ENCODE results near the gene NKRF.
"Not testable (repeated sequence)": the region's sequence is repeated elsewhere in the genome, so short reads cannot be mapped to it uniquely, and the experiment has no call there.

NKRF gene

DNA sequence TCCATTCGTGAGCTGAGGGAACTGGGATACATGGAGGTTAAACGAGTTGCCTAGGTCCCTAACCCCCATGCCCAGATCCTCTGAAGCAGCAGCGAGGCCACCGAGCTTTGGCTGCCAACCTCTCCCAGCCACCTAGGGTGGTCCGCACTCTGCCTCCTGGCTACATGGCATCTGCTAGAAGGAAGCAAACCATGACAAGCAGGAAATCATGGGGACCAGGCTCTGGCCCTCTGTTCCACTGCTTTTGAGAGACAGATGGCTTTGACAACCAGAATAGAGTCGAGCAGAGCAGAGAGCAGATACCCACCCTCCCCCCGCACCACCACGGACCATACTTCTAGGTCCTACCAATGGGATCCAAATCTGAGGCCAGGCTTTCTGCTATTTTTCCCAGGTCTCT is 37.5 kb upstream of the NKRF start:
- H3K27ac ChIP-seq = no peak overlapping the region
- TF ChIP-seq, protein P1, sequence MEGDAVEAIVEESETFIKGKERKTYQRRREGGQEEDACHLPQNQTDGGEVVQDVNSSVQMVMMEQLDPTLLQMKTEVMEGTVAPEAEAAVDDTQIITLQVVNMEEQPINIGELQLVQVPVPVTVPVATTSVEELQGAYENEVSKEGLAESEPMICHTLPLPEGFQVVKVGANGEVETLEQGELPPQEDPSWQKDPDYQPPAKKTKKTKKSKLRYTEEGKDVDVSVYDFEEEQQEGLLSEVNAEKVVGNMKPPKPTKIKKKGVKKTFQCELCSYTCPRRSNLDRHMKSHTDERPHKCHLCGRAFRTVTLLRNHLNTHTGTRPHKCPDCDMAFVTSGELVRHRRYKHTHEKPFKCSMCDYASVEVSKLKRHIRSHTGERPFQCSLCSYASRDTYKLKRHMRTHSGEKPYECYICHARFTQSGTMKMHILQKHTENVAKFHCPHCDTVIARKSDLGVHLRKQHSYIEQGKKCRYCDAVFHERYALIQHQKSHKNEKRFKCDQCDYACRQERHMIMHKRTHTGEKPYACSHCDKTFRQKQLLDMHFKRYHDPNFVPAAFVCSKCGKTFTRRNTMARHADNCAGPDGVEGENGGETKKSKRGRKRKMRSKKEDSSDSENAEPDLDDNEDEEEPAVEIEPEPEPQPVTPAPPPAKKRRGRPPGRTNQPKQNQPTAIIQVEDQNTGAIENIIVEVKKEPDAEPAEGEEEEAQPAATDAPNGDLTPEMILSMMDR (IDR thresholded peaks at IDR 0.05) = no peak
- no peak for TF ChIP-seq ZFX (IDR thresholded peaks at IDR 0.05; ENCODE audit: borderline replicate concordance)

DNA sequence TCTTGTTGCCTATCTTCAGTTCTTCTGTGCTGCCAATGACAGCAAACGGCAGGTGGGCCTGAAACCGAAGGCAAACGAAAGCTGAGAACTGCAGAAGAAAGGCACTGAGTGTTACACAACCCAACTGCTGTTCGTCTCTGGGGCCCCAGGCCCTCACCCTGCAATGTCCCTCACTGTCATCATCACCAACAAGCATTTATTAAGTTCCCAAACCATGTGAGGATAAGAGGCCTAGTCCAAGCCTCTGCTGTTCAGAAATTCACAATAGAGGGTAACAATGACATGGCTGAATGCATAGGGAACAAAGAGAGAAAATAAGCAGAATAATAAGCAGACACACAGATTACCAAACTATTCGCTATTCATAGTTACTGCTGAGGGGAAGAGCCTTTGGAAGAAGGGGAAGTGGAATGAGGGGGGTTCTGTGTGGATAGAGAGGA is 34.5 kb upstream of the NKRF start:
- TF ChIP-seq, protein P1 (IDR thresholded peaks at IDR 0.05) = no peak
- TF ChIP-seq ZFX (IDR thresholded peaks at IDR 0.05; ENCODE audit: borderline replicate concordance) = no peak

DNA sequence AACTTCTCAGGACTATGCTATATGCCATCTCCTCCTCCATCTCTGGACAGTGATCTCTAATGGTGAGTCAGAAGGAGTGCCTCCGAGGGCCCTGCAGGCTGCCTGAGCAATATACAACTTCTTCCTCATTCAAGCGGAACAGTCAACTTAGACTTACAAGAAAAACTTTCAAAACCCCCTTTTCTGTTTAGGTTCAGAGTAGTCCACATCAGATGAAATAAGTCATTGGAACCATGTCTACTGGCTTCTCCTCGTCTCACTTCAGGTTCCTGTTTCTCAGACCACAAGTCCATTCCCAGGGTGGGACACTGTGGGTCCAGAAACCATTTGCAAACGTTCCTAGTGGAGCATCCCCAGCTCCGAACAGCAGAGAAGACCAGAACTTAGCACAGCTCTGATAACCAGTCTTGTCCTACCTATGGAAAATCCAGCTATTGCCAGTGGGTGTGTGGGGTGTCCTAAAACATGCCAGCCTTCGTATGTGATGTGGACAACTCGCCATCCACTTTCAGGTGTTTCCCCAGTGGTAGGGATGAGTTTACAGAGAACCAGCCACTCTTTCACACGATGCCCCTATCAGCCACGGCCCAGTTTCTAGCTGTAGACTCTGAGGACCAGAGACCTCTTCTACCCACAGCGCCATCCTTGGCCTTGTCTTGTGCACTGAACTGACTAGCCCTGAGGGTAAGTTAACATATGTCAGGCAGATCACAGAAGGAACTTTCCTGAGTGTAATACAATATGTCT is 32.7 kb upstream of the NKRF start:
- H3K27ac ChIP-seq = no peak overlapping the region
- TF ChIP-seq, protein P1 (IDR thresholded peaks at IDR 0.05) = no peak
- no peak for TF ChIP-seq ZFX (IDR thresholded peaks at IDR 0.05; ENCODE audit: borderline replicate concordance)

More for the DNA sequence above, 34.5 kb upstream of the NKRF start:
- H3K27ac ChIP-seq = no peak overlapping the region

DNA sequence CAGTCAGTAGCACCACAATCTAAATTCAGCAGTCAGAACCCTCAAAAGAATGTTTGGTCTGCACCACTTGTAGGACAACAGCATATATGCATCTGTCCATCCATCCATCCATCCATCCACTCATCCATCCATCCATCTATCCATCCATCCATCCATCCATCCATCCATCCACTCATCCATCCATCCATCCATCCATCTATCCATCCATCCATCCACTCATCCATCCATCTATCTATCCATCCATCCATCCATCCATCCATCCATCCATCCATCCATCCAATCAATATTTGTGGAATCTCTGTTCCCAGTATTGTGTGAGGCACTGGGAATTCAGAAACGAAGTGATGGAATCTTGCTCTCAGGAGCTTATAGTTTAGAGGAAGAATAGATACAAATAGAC is 31.2 kb upstream of the NKRF start:
- not testable (repeated sequence) for H3K27ac ChIP-seq

DNA sequence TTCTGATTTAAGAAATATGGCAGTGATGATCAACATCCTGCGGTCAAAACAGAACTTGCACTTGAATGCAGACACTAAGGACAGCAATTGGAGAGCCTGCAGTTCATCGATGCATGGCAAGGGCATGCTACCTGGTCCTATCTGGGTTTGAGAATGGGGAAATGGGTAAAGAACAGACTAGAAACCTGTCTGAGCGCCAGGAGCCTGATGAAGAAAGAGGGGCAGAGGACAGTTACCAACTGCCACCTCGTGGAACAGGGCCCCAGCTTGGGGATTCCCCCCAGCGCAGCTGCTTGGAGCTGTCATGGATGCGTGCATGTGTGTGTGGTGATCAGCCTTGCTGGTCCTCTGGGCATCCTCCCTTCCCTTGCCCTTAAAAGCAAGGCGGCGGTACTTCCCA is 30.2 kb upstream of the NKRF start:
- TF ChIP-seq ZFX (IDR thresholded peaks at IDR 0.05; ENCODE audit: borderline replicate concordance) = no peak
- TF ChIP-seq, protein P1 (IDR thresholded peaks at IDR 0.05) = no peak
- no peak overlapping the region for H3K27ac ChIP-seq

DNA sequence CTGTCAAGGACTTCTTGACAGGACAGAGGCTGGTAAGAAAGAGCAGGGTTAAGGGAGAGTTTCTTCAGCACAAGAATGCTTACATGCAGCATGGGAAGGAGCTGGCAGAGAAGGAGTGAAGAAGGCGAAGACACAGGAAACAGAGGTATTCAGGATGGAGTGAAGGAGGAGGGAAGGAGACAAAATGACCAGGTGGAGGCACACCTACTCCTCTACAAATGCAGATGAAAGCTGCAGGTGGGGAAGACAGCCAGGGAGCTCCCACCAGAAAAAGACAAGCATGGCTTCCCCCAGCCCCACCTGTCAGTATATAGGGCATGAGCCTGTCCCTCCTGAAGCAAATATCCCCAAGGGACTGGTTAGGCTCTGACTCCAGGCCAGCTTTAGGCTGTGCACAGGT is 29.6 kb upstream of the NKRF start:
- H3K27ac ChIP-seq = no peak overlapping the region
- no peak for TF ChIP-seq ZFX (IDR thresholded peaks at IDR 0.05; ENCODE audit: borderline replicate concordance)
- TF ChIP-seq, protein P1 (IDR thresholded peaks at IDR 0.05) = no peak

DNA sequence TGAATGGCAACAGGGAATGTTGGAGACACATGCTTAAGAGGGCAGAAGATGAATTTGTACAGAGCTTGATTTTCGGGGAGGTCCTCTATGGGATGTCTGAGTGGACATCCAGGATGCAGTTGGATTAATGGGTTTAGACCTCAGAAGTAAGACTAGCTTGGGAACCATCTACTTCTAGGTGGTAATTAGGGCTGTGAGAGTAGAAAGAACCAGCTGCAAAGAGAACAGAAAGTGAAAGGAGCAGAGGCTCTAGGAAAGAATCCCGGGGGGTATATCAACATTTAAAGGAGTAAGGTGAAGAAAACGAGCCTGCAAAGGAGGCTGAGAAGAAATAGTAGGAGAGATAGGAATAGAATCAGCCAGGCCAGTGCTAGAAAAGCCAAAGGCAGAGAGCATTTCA is 29.0 kb upstream of the NKRF start:
- no peak overlapping the region for H3K27ac ChIP-seq
- TF ChIP-seq ZFX (IDR thresholded peaks at IDR 0.05; ENCODE audit: borderline replicate concordance) = no peak
- TF ChIP-seq, protein P1 (IDR thresholded peaks at IDR 0.05) = no peak

DNA sequence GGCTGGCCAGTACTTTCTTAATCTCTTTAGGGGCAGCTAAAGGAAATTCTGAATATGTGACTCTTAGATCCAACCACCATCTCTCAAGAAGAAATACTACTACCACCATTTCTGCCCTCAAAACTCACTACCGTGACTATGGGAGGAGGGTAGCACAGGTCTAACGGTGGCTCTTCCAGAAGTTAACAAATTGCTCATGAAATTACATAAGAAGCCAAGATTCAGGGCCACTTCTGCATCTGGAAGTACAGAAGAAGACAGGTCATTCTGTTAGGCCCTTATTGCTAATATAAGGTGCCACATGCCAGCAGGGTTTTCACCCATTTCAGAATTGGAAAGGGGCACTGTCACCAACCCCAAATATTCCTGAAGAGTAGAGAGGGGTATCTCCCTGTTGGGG is 19.6 kb upstream of the NKRF start:
- TF ChIP-seq, protein P1 (IDR thresholded peaks at IDR 0.05) = no peak
- no peak for TF ChIP-seq ZFX (IDR thresholded peaks at IDR 0.05; ENCODE audit: borderline replicate concordance)
- H3K27ac ChIP-seq = no peak overlapping the region
